Left cardiac atrium (tissue), 4 donors: ENCODE results near the gene CDKAL1. TPM values are rescaled to one million over a fixed set of nuclear protein-coding genes. Genes with fewer than 3 reads are reported as not detected.

ENCODE experiments used
- ATAC-seq, 2 donors: fragments of 200-7000 bp; cut with Tn5 transposase; one replicate each; pipeline ENCODE4 v1.9.1; 2020; ENCODE audit warnings: mild to moderate bottlenecking in 2 of 2, moderate library complexity in 2 of 2
- DNase-seq: peaks from one replicate; pipeline ENCODE4 v3.0.0-alpha.2; 2020
- intact Hi-C, 2 donors: fragments of 100-400 bp; cut with DNase I; formaldehyde crosslinking; loops; one replicate each; pipeline versions ENCODE4 v1.14.1 to v1.15.1; 2022 to 2023
- total RNA-seq, 2 donors: library from RNA; stranded (reverse); fragmentation: NEBNext Ultra II Directional; extraction: Animal tissue kit (Norgen Biotek cat#: 25700); gene quantifications; one replicate each; pipeline ENCODE4 v1.2.1, GENCODE V29; 2021
- donor health status: DM: no; HTN: yes; CAD: no.
- donor health status: DM: no; HTN: yes; CAD: no; lungs with severe emphysema.
- donor health status: DM: yes; HTN: yes; CAD: no.
- donor health status: Dilated cardiomyopathy.

Gene CDKAL1
- total RNA-seq, 2 donors from 2014 or later = 9.8 to 10.8 TPM

- intact Hi-C loops = no loop called here
- DNase-seq = no peak
- ATAC-seq = no peak
Measured at GRCh38 chr6:20946890-20947289, 412.6 kb downstream of the CDKAL1 start.

DNA sequence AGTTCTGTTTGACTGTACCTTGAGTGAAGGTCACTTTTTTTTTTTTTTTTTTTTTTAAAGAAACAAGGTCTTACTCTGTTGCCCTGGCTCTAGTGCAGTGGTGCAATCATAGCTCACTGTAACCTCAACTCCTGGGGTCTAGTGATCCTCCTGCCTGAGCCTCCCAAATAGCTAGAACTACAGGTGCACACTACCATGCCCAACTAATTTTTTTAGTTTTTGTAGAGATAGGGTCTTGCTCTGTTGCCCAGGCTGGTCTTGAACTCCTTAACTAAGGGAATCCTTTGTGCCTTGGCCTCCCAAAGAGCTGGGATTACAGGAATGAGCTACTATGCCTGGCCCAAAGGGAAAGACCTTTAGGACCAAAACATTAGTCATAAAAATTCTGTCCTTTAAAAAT, 413.7 kb downstream of the CDKAL1 start:
- intact Hi-C loops = no loop called here
- ATAC-seq = no peak
- no peak for DNase-seq

DNA sequence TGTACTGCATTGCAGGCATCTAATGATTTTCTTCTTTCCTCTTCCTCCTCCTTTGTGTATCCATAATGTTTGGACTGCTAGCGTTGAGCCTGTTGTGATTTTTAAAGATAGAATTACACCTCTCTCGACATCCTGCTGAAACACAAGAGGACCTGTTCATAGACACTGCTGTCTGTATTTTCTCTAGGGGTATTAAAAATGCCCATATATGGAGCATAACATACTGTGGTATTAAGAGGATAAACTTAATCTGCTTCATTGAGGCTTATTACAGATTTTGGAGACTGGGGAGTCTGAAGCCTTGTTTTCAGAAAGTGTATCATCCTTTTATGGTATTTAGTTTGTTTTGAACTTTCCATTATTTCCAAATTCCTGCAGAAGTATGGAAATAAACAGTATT, 414.3 kb downstream of the CDKAL1 start:
- ATAC-seq (no peak), DNase-seq (no peak)
- intact Hi-C loops = no loop called here

- intact Hi-C loops = no loop called here
- no peak for DNase-seq
Measured at GRCh38 chr6:20949138-20949537, 414.9 kb downstream of the CDKAL1 start.

GRCh38 chr6:20952699-20953474, 418.6 kb downstream of the CDKAL1 start:
- DNase-seq = peak; percentile 21
- intact Hi-C loops = no loop called here
- ATAC-seq = peak in 1 of 2 donors; percentile 61

More at GRCh38 chr6:20949138-20949537, 414.9 kb downstream of the CDKAL1 start:
- no peak for ATAC-seq

DNA sequence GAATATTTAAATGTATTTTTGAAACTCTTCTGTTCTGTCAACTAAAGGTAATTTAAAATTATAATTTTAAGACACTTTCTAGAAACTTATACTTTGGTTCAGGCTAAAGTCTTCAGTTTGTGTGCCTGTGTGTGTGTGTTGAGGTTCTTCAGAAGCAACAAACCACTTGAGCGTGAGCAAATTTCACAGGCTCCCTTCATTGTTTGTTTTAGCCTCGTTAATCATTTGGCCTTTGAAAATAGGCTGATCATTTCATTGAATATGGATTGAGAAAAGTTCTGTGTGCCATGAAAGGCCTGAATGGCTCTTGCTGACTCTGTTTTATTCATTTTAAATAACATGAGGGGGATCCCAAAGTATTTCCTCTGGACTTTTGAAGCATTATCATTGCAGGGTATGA, 420.1 kb downstream of the CDKAL1 start:
- ATAC-seq = no peak
- DNase-seq = no peak
- intact Hi-C loops = no loop called here

GRCh38 chr6:20955131-20955530, 420.9 kb downstream of the CDKAL1 start:
- intact Hi-C loops = no loop called here
- no peak for ATAC-seq
- DNase-seq = no peak

- no peak for DNase-seq
- ATAC-seq = no peak
- intact Hi-C loops = no loop called here
Measured at GRCh38 chr6:20955751-20956150, 421.5 kb downstream of the CDKAL1 start.

GRCh38 chr6:20960067-20960466, 425.8 kb downstream of the CDKAL1 start:
- no peak for DNase-seq
- ATAC-seq = peak in 1 of 2 donors; percentile 32
- intact Hi-C loops = no loop called here

DNA sequence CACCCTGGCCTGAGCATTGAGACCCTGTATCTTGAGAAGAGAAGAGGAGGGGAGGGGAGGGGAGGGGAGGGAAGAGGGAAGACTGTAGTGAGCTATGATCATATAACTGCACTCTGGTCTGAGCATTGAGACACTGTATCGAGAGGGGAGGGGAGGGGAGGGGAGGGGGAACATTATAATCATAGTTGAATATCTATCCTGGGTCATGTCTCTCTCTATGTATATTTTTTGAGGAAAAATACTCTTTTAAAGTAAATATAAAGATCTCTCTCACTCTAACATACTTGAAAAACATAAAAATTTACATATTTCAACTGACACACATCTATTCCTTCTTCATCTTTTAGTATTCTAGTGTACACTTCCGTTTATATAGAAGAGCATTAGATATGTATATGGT, 431.0 kb downstream of the CDKAL1 start:
- intact Hi-C loops = no loop called here
- ATAC-seq (no peak), DNase-seq (no peak)

- intact Hi-C loops = no loop called here
- ATAC-seq = no peak
- no peak for DNase-seq
Measured at GRCh38 chr6:20965915-20966314, 431.7 kb downstream of the CDKAL1 start.

DNA sequence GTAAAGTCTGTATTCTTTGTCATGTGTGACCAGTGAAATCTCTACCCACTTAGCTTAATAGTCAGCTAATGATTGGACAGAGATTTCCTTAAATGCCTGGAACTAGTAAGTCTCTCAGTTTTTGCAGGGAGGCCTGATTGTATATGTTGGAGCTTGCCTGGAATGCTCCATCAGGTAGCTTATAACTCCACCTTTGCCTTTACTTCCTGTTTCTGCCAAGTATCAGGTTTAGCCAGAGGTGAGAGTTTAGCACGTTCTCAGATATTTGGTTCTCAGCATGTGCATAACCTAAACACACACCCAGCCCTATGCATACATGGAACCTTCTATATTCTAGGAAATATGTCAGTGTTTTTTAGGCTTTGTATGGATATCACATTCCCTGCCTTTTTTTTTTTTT, 435.3 kb downstream of the CDKAL1 start:
- intact Hi-C loops = no loop called here
- ATAC-seq (no peak), DNase-seq (no peak)

- DNase-seq (no peak), ATAC-seq (no peak)
- intact Hi-C loops = no loop called here
Measured at GRCh38 chr6:20976391-20976918, 442.2 kb downstream of the CDKAL1 start.

GRCh38 chr6:20978151-20978614, 443.9 kb downstream of the CDKAL1 start:
- intact Hi-C loops = no loop called here
- ATAC-seq (no peak), DNase-seq (no peak)

GRCh38 chr6:20979076-20979475, 444.8 kb downstream of the CDKAL1 start:
- ATAC-seq = no peak
- intact Hi-C loops = no loop called here
- DNase-seq = no peak

DNA sequence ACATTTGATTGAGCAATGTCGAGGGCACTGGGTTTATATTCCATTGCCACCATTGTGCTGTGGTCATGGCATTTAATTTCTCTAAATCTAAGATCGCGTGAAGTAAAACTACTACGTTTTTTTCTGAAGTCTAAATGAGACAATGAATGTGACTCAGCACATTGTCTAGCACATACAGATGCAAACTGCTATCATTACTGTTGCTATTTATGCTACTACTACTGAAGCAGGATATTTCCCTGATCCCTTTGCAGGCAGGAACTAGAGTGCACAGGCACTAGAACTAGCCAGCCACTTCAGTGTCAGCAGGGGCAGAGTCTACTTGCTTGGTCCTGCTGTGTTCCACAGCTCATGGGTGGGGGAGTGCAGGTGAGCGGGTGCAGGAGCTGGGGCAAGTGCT, 449.7 kb downstream of the CDKAL1 start:
- no peak for DNase-seq
- intact Hi-C loops = no loop called here
- ATAC-seq = no peak

GRCh38 chr6:20985821-20986220, 451.6 kb downstream of the CDKAL1 start:
- ATAC-seq (no peak), DNase-seq (no peak)
- intact Hi-C loops = no loop called here

DNA sequence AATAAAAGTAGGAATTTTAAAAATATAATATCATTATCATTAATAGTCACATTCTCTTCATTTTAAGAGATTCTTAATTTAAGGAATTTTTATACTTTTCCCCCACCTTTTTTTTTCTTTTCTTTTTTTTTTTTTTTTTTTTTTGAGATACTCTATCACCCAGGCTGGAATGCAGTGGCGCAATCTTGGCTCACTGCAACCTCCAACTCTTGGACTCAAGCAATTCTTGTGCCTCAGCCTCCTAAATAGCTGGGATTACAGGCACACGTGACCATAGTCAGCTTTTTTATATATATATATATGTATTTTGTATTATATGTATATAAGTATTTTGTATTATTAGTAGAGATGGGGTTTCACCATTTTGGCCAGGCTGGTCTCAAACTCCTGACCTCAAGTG, 457.7 kb downstream of the CDKAL1 start:
- intact Hi-C loops = no loop called here
- DNase-seq (no peak), ATAC-seq (no peak)

GRCh38 chr6:20996099-20996498, 461.8 kb downstream of the CDKAL1 start:
- ATAC-seq = no peak
- intact Hi-C loops = no loop called here
- DNase-seq = no peak

- ATAC-seq = peak in 1 of 2 donors; percentile 47
- intact Hi-C loops = no loop called here
- DNase-seq = no peak
Measured at GRCh38 chr6:20997143-20997769, 463.0 kb downstream of the CDKAL1 start.

GRCh38 chr6:20997770-20998147, 463.5 kb downstream of the CDKAL1 start:
- intact Hi-C loops = no loop called here
- no peak for ATAC-seq
- no peak for DNase-seq
